Retinal pigment epithelial cell (primary cell): ENCODE measurements around the gene ACSS1.
A peak's percentile ranks its signal among the peaks of the same experiment; 100 is the strongest.
"Not testable (repeated sequence)": the region's sequence is repeated elsewhere in the genome, so short reads cannot be mapped to it uniquely, and the experiment has no call there.

Source experiments
- DNase-seq: peaks from one replicate; pipeline ENCODE4 v3.0.0-alpha.2; 2010; ENCODE audit warnings: low read depth
- H3K4me3 ChIP-seq: 2 replicates; pipeline ENCODE4 v1.5.1; 2011; ENCODE audit warnings: mild to moderate bottlenecking, low read length, control low read depth, moderate library complexity
- TF ChIP-seq, protein P1 (sequence below): conservative IDR thresholded peaks from 2 replicates; pipeline ENCODE4 v1.5.1; 2011; ENCODE audit warnings: low read depth, low read length, control low read depth, inconsistent platforms

ACSS1 gene

DNA sequence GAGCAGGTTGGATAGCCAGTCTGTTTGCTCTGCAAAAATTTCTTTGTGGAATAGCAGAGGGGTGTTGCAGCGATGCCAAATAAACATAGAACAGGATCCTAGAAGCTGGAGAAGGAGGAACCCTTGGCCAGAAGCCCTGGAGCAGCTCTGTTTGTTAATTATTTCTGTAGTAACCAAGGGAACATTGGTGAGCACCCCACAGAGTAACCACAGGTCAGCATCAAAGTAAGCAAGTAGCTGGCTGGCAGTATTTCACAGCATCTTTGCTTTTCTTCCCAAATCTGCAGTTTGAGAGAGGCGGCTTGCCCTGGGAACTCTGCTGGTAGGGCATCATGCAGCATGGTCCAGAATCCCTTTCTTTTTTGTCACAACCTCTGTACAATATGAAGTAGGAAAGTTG lies 52.7 kb downstream of the ACSS1 start:
- TF ChIP-seq, protein P1, sequence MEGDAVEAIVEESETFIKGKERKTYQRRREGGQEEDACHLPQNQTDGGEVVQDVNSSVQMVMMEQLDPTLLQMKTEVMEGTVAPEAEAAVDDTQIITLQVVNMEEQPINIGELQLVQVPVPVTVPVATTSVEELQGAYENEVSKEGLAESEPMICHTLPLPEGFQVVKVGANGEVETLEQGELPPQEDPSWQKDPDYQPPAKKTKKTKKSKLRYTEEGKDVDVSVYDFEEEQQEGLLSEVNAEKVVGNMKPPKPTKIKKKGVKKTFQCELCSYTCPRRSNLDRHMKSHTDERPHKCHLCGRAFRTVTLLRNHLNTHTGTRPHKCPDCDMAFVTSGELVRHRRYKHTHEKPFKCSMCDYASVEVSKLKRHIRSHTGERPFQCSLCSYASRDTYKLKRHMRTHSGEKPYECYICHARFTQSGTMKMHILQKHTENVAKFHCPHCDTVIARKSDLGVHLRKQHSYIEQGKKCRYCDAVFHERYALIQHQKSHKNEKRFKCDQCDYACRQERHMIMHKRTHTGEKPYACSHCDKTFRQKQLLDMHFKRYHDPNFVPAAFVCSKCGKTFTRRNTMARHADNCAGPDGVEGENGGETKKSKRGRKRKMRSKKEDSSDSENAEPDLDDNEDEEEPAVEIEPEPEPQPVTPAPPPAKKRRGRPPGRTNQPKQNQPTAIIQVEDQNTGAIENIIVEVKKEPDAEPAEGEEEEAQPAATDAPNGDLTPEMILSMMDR = no peak
- no peak for DNase-seq
- H3K4me3 ChIP-seq = no peak overlapping the region

DNA sequence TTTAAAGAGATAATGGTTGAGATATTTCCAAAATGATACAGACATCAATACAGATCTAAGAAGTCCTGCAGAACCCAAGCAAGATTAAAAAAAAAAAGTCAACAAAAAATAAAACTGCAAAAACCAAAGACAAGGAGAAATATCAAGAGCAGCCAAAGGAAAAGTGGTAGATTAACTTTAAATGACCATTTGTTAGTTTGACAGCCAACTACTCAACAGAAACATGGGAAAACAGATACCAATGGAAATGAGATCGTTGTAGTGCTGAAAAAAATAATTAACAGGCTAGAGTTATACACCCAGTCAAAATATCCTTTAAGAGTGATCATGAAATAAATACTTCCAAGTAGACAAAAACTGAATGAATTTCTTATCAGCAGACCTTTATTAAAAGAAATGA lies 54.9 kb downstream of the ACSS1 start:
- TF ChIP-seq, protein P1 = no peak
- no peak for DNase-seq
- H3K4me3 ChIP-seq = no peak overlapping the region

DNA sequence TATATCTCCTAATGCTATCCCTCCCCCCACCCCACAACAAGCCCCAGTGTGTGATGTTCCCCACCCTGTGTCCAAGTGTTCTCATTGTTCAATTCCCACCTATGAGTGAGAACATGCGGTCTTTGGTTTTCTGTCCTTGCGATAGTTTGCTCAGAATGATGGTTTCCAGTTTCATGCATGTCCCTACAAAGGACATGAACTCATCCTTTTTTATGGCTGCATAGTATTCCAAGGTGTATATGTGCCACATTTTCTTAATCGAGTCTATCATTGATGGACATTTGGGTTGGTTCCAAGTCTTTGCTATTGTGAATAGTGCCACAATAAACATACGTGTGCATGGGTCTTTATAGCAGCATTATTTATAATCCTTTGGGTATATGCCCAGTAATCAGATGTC lies 56.6 kb downstream of the ACSS1 start:
- DNase-seq, H3K4me3 ChIP-seq: not testable (repeated sequence)

DNA sequence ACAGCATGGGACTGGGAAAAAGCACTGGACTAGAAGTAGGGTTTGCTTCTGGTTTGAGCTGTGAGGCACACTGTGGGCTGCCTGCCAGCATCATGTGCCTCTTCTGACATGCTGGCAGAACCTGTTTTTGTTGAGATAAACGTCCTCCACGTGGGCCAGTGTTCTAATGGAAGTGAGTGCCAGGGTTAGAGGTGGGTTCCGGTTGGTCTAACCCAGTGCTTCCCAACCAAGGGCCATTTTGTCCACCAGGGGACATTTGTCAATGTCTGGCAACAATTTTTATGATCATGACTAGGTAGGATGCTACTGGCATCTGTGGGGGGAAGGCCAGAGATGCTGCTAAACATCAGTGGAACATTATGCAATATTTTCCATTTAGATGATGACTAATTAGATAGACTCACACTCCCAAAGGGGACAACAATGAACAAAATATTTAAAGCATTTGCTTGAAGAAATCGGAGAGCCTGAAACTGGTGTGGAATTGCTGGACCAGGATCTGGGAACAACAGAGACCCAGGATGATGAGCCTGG lies 57.6 kb downstream of the ACSS1 start:
- TF ChIP-seq, protein P1 = peak; percentile 11
- DNase-seq = peak; percentile 28
- H3K4me3 ChIP-seq = no peak overlapping the region

DNA sequence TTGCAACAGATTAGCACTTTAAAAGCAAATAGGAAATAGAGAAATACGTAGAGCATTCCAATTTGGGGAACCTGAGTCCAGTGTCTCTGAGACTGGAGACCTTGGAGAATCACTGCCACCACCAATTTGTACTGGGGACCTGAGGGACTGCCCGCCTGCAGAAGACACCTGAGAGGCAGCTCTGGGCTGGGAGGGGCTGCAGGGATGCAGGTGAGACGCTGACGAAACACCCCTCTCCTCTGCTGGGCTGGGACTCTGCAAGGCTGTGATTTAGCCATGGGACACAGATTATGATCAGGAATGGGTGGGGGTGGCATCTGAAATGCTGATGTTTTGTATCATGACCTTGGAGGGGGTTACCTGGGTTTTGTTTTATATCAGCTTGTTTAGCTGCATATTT lies 58.4 kb downstream of the ACSS1 start:
- TF ChIP-seq, protein P1 = no peak
- no peak for DNase-seq

DNA sequence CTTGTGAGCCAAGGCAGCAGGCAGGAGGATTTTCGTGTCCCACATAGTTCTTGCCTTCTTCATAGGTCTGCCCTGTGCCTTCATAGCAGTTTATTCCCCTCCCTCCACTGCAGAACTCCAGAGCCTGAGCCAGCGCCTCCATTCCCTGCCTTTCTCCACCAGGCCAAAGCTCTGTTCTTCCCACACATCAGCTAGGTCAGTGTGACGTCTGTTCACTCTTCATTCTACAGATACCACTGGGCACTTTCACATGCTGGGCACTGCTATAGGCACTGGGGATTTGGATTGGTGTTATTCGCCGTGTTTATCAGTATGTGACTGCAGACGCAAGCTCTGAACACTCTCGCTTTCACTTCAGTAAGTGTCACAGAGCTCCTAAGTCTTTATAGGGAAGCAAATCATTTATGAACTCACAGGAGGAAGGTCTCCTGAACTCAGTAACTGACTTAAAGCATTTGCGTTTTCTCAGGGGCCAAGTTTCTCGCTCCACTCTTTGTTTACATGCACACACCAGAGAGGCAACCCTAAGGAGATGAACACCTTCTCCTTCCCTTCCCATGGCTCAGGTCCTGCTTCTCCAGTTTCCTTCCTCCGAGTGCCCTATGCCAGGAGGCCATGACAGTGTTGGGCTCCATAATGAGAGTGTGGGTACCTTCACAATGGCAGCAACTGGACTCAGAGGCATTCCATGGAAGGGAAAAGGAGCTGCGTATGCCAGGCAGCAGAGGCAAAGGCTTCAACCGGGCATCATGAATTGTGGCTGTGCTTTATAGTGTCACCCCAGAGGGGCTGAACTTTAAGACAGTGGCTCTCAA lies 59.1 kb downstream of the ACSS1 start:
- DNase-seq = no peak

More for the DNA sequence above, 58.4 kb downstream of the ACSS1 start:
- H3K4me3 ChIP-seq = no peak overlapping the region

DNA sequence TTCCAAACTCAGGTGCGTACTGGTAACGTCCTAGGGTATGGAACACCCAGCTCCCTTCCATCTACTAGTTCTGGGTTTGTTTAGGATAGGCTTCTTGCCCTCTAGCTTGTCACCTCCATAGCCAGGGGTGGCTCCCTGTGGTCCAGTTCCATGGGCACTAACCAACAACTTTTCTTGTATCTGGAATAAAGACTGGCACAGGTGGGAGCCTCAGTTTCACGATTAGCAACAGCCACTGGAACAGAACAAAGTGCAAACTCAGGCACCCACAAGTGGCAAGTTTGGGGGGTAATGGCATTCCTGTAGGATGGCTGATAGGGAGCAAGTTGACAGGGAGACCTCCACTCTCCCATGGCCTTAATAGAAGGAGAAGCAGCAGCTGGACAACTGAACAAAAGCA lies 59.8 kb downstream of the ACSS1 start:
- no peak overlapping the region for H3K4me3 ChIP-seq
- DNase-seq = no peak
- TF ChIP-seq, protein P1 = no peak

More for the DNA sequence above, 59.1 kb downstream of the ACSS1 start:
- TF ChIP-seq, protein P1 = no peak
- H3K4me3 ChIP-seq = no peak overlapping the region
